DND-41 (cell line): ENCODE results near the gene NIP7.

Experiments
- EZH2 ChIP-seq: IDR thresholded peaks from 3 replicates; pipeline ENCODE4 v1.6.1; 2012; ENCODE audit warnings: borderline replicate concordance, low read depth, mild to moderate bottlenecking, moderate library complexity, low read length, inconsistent platforms; ENCODE audit not compliant: severe bottlenecking
- TF ChIP-seq, protein P1 (sequence below): IDR thresholded peaks from 2 replicates; pipeline ENCODE4 v1.5.1; 2012; ENCODE audit warnings: borderline replicate concordance, low read length, moderate library complexity, mild to moderate bottlenecking; ENCODE audit not compliant: poor library complexity, severe bottlenecking; ENCODE audit errors: extremely low read depth

- TF ChIP-seq, protein P1, sequence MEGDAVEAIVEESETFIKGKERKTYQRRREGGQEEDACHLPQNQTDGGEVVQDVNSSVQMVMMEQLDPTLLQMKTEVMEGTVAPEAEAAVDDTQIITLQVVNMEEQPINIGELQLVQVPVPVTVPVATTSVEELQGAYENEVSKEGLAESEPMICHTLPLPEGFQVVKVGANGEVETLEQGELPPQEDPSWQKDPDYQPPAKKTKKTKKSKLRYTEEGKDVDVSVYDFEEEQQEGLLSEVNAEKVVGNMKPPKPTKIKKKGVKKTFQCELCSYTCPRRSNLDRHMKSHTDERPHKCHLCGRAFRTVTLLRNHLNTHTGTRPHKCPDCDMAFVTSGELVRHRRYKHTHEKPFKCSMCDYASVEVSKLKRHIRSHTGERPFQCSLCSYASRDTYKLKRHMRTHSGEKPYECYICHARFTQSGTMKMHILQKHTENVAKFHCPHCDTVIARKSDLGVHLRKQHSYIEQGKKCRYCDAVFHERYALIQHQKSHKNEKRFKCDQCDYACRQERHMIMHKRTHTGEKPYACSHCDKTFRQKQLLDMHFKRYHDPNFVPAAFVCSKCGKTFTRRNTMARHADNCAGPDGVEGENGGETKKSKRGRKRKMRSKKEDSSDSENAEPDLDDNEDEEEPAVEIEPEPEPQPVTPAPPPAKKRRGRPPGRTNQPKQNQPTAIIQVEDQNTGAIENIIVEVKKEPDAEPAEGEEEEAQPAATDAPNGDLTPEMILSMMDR = no peak
- TF ChIP-seq EZH2 = no peak
Observed at GRCh38 chr16:69324013-69324531, 15.5 kb upstream of the NIP7 start.
